GM18508 (cell line): ENCODE data around the gene COG4.

ENCODE experiments used
- ATAC-seq: cut with Tn5 transposase; IDR thresholded peaks from one replicate; pipeline ENCODE4 v1.9.1; 2021; ENCODE audit warnings: moderate number of reproducible peaks; ENCODE audit not compliant: insufficient read depth, unreplicated experiment

The COG4 gene

DNA sequence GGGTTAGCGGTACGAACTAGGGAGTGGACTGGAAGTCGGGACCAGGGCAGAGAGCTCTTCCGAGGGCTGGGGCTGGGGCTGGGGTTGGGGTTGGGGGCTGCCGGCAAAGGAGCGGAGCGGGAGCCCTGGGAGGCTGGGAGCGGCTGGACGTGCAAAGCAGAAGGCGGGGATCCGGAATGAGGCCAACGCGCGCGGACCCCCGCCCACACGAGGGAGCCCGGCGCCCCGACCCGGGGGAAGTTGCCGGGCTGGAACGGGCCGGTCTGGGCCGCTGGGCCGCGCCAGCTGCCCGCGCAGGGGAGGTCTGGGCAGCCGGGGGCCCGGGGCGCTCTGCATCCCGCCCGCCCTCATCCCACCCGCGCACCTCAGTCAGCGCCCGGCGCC lies 84.8 kb downstream of the COG4 start:
- ATAC-seq, result no peak

DNA sequence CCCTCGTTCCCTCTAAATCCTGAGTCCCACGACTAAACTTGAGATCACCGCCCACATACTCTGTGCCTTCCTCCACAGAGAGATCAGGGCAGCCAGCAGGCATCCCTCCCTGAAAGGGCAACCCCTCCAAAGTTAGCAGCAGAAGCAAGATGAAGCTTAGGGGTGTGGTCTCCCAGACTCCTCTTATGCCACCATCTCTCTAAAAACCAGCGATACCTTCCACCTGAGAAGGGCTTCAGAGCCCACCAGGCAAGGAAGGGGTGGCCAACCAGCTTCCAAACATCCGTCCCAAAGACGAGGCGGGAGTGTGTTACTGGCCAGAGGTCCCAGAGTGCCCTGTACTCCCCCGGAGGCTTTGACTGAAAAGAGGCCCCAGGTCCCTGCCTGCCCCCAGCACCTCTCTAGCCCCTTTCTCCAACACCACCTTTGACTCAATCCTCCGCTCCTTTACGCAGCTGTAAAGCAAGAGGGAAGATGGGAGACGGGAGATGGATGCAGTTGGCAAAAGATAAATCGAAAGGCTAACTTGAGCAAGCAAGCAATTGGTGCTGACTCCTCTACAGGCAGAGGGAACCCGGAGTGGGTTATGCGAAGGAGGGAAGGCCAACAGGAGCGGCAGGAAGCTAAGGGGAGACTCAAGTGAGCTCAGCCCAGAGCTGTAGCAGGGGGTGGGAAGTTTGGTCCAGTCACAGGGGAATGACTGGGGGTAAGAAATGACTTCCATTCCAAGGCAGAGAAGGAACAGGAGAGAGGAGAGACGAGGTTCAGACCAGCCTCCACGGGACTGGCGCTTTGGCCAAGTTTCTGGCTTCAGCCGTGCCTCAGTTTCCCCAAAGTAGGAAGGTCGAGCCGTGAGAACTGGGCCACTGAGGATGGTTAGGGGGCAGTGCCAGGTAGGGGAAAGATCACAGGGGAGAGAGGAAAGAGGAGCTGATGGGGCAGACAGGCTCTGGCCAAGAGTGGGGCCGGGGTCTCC lies 85.5 kb downstream of the COG4 start:
- no peak for ATAC-seq

DNA sequence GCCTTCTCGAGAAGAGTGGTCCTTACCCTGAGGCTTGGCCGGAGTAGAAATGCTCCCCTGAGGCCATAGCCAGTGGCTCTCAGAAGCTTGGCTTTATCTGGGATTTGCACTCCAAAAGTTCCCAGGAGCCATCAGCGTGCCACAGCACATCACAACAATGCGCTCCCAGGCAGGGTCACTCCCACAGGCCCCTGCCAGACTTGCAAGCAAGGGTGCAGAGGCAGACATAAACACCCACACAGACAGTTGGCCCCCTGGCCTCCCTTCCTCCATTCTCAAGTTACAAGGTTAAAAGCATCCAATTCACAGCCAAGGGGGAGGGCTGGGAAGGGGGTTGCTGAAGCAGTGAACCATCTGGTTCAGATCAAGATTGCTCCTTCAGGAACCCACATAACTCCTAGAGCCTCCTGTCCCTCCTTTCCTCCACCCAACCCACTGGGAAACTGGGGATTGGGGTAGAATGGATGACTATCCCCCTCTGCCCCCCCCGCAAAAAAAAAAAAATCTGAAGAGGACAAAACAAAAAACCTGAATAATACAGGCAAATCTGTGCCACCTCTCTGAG lies 86.3 kb downstream of the COG4 start:
- no peak for ATAC-seq

DNA sequence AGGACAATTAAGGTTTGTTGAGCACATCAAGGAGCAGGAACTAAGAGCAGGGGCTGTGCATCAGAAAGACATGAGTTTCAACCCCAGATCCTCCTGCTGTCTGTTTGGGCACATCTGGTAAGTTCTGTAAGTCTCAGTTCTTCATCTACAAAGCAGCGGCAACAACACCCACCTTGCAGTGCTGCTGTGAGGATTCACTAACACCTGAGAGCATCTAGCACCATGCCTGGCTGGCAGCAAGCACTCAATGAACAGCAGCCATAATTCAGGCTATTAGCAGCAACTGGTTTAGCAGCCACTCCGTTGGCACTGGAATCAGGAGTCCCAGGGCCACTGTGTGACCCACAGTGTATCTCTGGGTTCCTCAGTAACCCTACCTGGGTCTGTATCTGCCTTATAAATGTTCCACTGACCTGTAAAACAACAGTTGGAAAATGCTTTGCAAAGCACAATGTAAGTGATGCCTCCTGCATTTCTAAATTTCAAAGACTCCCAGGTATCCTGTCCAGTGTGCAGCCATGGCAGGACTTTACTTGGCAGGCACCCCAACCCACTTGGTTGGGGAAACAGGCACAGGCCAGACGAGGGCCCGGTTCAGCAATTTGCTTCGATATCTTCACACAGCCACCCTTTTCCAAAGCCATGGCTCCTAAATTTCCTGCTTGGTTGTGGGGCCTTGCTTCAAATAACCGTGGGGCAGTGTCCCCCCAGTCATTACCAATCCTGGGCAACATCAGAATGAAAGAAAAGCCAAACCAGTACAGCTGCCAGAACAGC lies 88.7 kb downstream of the COG4 start:
- ATAC-seq, result no peak

DNA sequence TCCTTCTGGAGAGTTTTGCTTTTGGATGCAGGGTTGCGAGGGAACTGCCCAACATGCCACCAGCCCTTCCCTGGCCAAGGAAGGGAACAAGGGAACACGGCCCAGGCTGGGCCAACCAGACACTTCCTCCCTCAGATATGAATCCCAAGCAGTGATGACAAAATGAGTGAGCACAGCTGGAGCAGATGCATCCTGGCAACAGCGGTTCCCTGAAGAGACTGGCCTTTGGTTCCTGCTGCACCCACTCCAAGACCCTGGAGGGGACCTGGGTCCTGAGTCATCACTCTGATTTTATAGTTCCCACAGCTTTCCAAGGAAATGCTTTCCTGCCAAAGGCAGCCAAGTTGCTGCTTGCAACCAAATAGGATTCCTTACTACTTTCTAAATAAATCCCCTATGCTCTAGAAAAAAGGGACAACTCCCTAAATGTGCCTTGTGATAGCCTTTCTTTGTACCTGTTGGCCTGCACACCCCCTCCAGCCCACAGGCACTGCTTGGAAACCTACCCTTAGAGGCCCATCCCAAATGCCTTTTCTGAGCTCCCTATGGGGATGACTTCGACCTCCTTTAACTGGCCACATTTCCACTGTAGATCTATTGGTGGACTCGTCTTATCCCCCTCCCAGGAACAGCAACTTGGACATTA lies 89.8 kb downstream of the COG4 start:
- ATAC-seq, result no peak

DNA sequence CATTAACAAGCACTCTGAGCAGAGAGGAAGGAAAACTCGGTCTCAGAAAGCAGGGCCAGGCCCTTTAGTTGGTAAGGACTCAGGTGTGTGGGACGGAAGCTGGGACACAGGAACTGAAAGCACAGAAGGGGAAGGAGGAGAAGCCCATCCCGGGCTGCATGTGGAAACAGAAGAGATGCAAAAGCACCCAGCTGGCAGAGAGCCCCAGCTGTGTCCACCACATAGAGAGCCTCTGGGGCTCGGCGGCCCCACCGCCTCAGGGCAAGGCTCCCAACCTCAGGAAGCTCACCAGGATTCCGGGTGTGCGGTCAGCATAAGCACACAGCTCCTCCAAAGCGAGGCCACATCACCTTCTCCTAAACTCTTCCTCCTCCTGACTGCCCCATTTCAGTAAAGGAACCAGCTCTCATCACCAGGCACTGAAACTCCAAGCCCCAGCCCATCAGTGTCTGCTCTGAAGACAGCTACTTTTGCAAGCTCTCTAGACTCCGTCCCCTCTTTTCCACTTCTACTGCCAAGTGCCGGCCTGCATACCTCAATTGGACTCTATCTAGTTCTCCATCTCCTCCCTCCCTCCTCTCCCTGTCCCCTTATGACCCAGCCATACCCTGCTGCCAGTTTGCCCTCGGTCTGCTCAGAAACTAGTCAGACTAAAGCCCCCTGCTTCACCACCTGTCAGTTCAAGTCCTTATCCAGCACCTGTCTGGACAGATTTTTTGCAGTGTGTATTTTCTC lies 90.5 kb downstream of the COG4 start:
- no peak for ATAC-seq

DNA sequence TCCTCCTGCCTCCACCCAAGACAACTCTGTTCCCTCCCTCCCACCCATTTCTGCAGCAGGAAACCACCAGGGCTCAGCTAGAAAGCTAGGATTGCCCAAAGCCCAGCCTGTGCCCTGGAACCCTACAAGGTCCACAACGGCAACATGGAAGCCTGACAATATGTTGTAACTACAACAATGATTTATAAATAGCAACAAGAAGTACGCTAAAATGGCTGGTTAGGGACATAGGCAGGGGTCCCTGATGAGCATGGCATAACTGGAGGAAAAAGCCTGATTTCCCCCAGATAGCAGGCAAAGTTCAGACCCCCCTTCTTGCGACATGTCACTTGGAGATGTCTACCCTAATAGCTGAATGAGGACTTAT lies 91.0 kb downstream of the COG4 start:
- no peak for ATAC-seq

DNA sequence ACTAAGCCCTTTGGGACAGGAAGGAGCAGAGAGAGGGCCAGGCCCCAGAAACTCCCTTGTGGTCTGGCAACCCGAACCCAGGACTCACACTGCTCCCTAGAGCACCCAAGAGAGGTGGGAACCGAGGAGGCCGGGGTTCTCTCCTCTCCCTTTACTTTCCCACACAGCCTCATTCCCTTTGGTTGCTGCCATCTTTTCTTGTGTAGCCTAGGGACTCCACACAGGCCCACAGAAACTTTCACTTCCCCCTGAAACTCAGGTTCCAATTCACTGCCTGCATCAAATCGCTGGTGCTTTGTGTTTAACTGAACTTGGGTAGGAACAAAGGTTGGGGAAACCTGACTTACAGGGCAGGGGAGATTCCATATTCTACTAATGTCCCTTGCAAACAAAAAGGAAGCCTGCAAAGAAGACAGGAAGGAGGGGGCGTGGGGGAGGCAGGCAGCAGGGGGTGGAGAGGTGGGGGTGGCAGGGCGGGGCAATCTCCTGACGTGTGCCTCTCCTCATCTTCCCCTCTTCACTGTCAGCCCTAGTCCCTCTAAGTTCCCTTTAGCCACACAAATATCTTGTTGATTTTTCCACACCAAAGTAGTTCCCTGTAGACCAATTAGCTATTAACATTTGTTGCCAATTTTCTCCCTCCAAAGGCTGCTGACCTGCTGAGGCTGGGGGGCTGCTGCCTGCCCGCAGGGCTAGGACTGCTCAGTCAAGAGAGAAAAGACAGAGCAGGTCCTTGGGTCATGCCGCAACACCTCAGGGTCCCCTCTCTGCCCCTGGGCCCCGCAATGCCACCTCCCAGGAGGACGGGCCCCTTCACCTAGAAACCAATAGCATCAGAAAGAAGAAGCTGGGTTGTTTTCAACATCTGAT lies 92.5 kb downstream of the COG4 start:
- no peak for ATAC-seq
